Mesenchymal stem cell (in vitro differentiated cells and primary cell): Measurements from ENCODE around the gene RAB9B.

Experiments
- DNase-seq: peaks from one replicate; pipeline ENCODE4 v3.0.0-alpha.2; 2013
- H2AFZ ChIP-seq: one replicate; pipeline ENCODE4 v1.6.1; 2013; ENCODE audit warnings: low read depth, mild to moderate bottlenecking, control low read depth, inconsistent platforms, low read length, moderate library complexity
- H2AK5ac ChIP-seq: 2 replicates; pipeline ENCODE4 v1.6.1; 2013; ENCODE audit warnings: low read length, moderate library complexity, mild to moderate bottlenecking, inconsistent platforms; ENCODE audit not compliant: severe bottlenecking
- H2BK120ac ChIP-seq: one replicate; pipeline ENCODE4 v1.6.1; 2013; ENCODE audit warnings: low read depth, mild to moderate bottlenecking, inconsistent platforms, low read length, moderate library complexity
- H2BK12ac ChIP-seq, 2 experiments: one replicate each; pipeline ENCODE4 v1.6.1; 2013; ENCODE audit warnings: inconsistent platforms in 2 of 2, low read length in 2 of 2, mild to moderate bottlenecking in 2 of 2, moderate library complexity in 2 of 2, control low read depth in 1 of 2
- H2BK15ac ChIP-seq: one replicate; pipeline ENCODE4 v1.6.1; 2013; ENCODE audit warnings: mild to moderate bottlenecking, low read depth, inconsistent platforms; ENCODE audit not compliant: poor library complexity, severe bottlenecking
- H2BK5ac ChIP-seq: 2 replicates; pipeline ENCODE4 v1.6.1; 2013; ENCODE audit warnings: low read depth, mild to moderate bottlenecking, low read length, control low read depth, inconsistent platforms; ENCODE audit not compliant: poor library complexity, severe bottlenecking
- H3K14ac ChIP-seq, 2 experiments: one replicate each; pipeline ENCODE4 v1.6.1; 2013; ENCODE audit warnings: inconsistent platforms in 2 of 2, low read length in 2 of 2, control low read depth in 1 of 2, mild to moderate bottlenecking in 1 of 2, moderate library complexity in 1 of 2
- H3K18ac ChIP-seq, 2 experiments: one replicate each; pipeline ENCODE4 v1.6.1; 2013; ENCODE audit warnings: inconsistent platforms in 2 of 2, low read length in 2 of 2, control low read depth in 1 of 2, low read depth in 1 of 2, mild to moderate bottlenecking in 1 of 2
- H3K23ac ChIP-seq, 2 experiments: one replicate each; pipeline ENCODE4 v1.6.1; 2013; ENCODE audit warnings: inconsistent platforms in 2 of 2, low read length in 2 of 2, mild to moderate bottlenecking in 2 of 2, moderate library complexity in 2 of 2, control low read depth in 1 of 2
- H3K27ac ChIP-seq: 2 replicates; pipeline ENCODE4 v1.5.1; 2013; ENCODE audit warnings: mild to moderate bottlenecking, moderate library complexity, low read length, control low read depth, inconsistent platforms; ENCODE audit not compliant: poor library complexity, severe bottlenecking
- H3K27me3 ChIP-seq, 2 experiments: 2 replicates each; pipeline versions ENCODE4 v1.6.1 to v1.7.0; 2013; ENCODE audit warnings: low read length in 2 of 2, mild to moderate bottlenecking in 2 of 2, moderate library complexity in 2 of 2, control low read depth in 1 of 2, inconsistent platforms in 1 of 2; ENCODE audit not compliant: control insufficient read depth in 1 of 2, insufficient read depth in 1 of 2
- H3K36me3 ChIP-seq, 2 experiments: 2 replicates each; pipeline versions ENCODE4 v1.6.1 to v1.7.0; 2013; ENCODE audit warnings: low read length in 2 of 2, control low read depth in 1 of 2, inconsistent platforms in 1 of 2, low read depth in 1 of 2, mild to moderate bottlenecking in 1 of 2; ENCODE audit not compliant: insufficient read depth in 2 of 2, control insufficient read depth in 1 of 2
- H3K4ac ChIP-seq, 2 experiments: one replicate each; pipeline ENCODE4 v1.6.1; 2013; ENCODE audit warnings: inconsistent platforms in 2 of 2, low read length in 2 of 2, mild to moderate bottlenecking in 2 of 2, moderate library complexity in 2 of 2, control low read depth in 1 of 2, low read depth in 1 of 2
- H3K4me1 ChIP-seq: 2 replicates; pipeline ENCODE4 v1.6.1; 2013; ENCODE audit warnings: low read depth, low read length, control low read depth; ENCODE audit not compliant: control insufficient read depth, insufficient read depth
- H3K4me2 ChIP-seq: 2 replicates; pipeline ENCODE4 v1.6.1; 2013; ENCODE audit warnings: low read length, mild to moderate bottlenecking, inconsistent platforms; ENCODE audit not compliant: poor library complexity, severe bottlenecking
- H3K4me3 ChIP-seq, 2 experiments: 2 replicates each; pipeline versions ENCODE4 v1.5.1 to v1.7.0; 2013; ENCODE audit warnings: low read length in 2 of 2, mild to moderate bottlenecking in 2 of 2, control low read depth in 1 of 2, low read depth in 1 of 2; ENCODE audit not compliant: insufficient read depth in 1 of 2
- H3K79me1 ChIP-seq: replicated peaks from 2 replicates; pipeline ENCODE4 v1.6.1; 2013; ENCODE audit warnings: mild to moderate bottlenecking, control low read depth, low read length, inconsistent platforms; ENCODE audit not compliant: poor library complexity, severe bottlenecking
- H3K9ac ChIP-seq: 2 replicates; pipeline ENCODE4 v1.7.0; 2013; ENCODE audit warnings: mild to moderate bottlenecking, low read length, moderate library complexity
- H3K9me3 ChIP-seq: 2 replicates; pipeline ENCODE4 v1.7.0; 2013; ENCODE audit warnings: mild to moderate bottlenecking, low read length; ENCODE audit not compliant: control insufficient read depth
- H4K8ac ChIP-seq: one replicate; pipeline ENCODE4 v1.6.1; 2013; ENCODE audit warnings: inconsistent platforms, mild to moderate bottlenecking, low read length, moderate library complexity
- H4K91ac ChIP-seq: one replicate; pipeline ENCODE4 v1.6.1; 2013; ENCODE audit warnings: mild to moderate bottlenecking, low read length, inconsistent platforms
- WGBS: methylation state at CpG from one replicate; pipeline ENCODE4 v1.1.7; 2013; ENCODE audit warnings: mixed read lengths; 5-methylcytosine and 5-hydroxymethylcytosine counted together

Gene RAB9B

DNA sequence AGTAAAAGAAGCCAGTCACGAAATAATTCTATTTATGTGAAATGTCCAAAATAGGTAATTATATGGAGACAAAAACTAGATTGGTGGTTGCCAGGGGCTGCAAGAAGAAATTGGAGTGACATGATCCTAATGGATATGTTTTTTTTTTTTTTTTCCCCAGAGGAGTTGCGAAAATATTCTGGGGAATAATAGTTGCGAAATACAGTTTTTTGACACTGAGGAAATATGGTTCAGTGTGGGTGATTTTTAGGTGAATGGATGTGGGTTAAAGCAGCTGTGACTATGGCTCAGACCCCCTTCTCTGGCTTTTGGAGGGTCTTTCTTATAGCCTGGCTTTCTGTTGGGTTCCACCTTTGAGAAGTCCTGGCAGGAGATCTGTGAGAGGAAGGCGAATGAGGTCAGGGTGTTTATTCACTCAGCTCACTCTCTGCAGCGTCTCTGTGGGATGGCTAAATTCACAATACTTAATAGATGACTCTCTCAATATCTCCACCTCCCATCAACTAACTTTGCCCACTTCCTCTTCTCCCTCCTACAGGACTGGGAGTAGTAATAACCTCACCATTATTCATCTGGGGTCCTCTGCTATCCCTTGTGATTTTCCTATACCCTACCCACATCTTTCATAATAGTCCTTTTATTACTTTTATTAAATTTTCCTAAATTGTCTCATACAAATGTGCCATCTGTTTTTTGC lies 15.3 kb upstream of the RAB9B start:
- H2BK5ac ChIP-seq, result no peak overlapping the region
- no peaks in the 10 kb centered on the region for H3K79me1 ChIP-seq
- WGBS, result 80% methylated on average over 5 of the region's 5 CpGs
- H3K27ac ChIP-seq, result peak overlapping the region; percentile 38
- H2BK12ac ChIP-seq, result no peak overlapping the region
- H4K8ac ChIP-seq, result no peak overlapping the region
- H2AK5ac ChIP-seq, result no peak overlapping the region
- H3K9ac ChIP-seq, result no peak overlapping the region
- H4K91ac ChIP-seq, result no peak overlapping the region
- H3K18ac ChIP-seq, result no peak overlapping the region
- no peak for DNase-seq
- H2BK15ac ChIP-seq, result no peak overlapping the region
- no peak overlapping the region for H3K14ac ChIP-seq
- H3K4ac ChIP-seq, result no peak overlapping the region
- no peak overlapping the region for H3K23ac ChIP-seq
- no peaks in the 10 kb centered on the region for H3K36me3 ChIP-seq
- no peak overlapping the region for H3K4me2 ChIP-seq
- no peak overlapping the region for H2BK120ac ChIP-seq
- H2AFZ ChIP-seq, result no peak overlapping the region
- H3K4me3 ChIP-seq, result no peak overlapping the region
- H3K4me1 ChIP-seq, result no peaks in the 10 kb centered on the region
- H3K27me3 ChIP-seq, result peaks cover 0 to 16% of the 10 kb centered on the region in 2 experiments
- H3K9me3 ChIP-seq, result peaks cover 4% of the 10 kb centered on the region

GRCh38 chrX:103846386-103846785 lies 14.3 kb upstream of the RAB9B start:
- DNase-seq, result no peak
- H3K23ac ChIP-seq, result no peak overlapping the region

DNA sequence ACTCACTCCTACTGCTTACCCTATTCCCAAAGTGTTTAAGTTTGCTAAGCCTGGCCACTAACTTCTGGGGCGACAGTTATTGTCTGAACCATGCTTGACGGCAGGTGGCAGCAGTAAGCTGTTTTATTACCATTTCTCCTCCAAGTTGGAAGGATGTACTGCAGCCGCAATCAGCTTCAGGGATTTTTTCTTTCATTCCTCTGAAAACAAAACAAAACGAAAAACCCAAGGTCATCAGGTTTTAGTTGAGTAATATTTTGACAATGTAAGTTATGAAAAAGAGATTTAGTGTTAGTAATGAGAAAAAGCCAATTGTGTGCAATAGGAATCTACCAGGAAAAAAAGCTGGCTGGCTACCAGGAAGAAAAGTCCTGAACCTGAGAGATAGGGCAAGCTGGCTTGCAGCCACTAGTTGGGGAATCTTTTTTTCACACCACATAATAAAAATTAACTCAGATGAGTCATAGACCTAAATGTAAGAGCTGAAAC lies 13.2 kb upstream of the RAB9B start:
- no peak overlapping the region for H3K4me3 ChIP-seq
- H2AK5ac ChIP-seq, result no peak overlapping the region
- H3K79me1 ChIP-seq, result no peaks in the 10 kb centered on the region
- no peak overlapping the region for H2BK120ac ChIP-seq
- H3K9me3 ChIP-seq, result no peaks in the 10 kb centered on the region
- H3K4me2 ChIP-seq, result no peak overlapping the region
- H3K18ac ChIP-seq, result no peak overlapping the region
- no peaks in the 10 kb centered on the region for H3K4me1 ChIP-seq
- H2AFZ ChIP-seq, result no peak overlapping the region
- no peak overlapping the region for H3K14ac ChIP-seq
- no peak overlapping the region for H3K4ac ChIP-seq
- no peak overlapping the region for H3K23ac ChIP-seq
- peak overlapping the region; percentile 21 for H3K9ac ChIP-seq
- no peak overlapping the region for H4K8ac ChIP-seq
- H4K91ac ChIP-seq, result no peak overlapping the region
- H3K36me3 ChIP-seq, result no peaks in the 10 kb centered on the region
- peak overlapping the region; percentile 49 for H3K27ac ChIP-seq
- H3K27me3 ChIP-seq, result peaks cover 0 to 20% of the 10 kb centered on the region in 2 experiments
- no peak overlapping the region for H2BK12ac ChIP-seq
- no peak overlapping the region for H2BK5ac ChIP-seq
- no peak overlapping the region for H2BK15ac ChIP-seq
- WGBS, result 0% methylated on average over 2 of the region's 4 CpGs
- peak; percentile 62 for DNase-seq

More at GRCh38 chrX:103846386-103846785, 14.3 kb upstream of the RAB9B start:
- no peak overlapping the region for H4K8ac ChIP-seq
- H3K9ac ChIP-seq, result no peak overlapping the region
- H3K4me3 ChIP-seq, result no peak overlapping the region
- no peaks in the 10 kb centered on the region for H3K79me1 ChIP-seq
- H3K27ac ChIP-seq, result no peak overlapping the region
- H2AFZ ChIP-seq, result no peak overlapping the region
- no peak overlapping the region for H3K4ac ChIP-seq
- no peak overlapping the region for H3K18ac ChIP-seq
- H2BK12ac ChIP-seq, result no peak overlapping the region
- H3K36me3 ChIP-seq, result no peaks in the 10 kb centered on the region
- no peak overlapping the region for H2AK5ac ChIP-seq
- H3K4me2 ChIP-seq, result no peak overlapping the region
- no peak overlapping the region for H2BK15ac ChIP-seq
- H3K27me3 ChIP-seq, result peaks cover 0 to 20% of the 10 kb centered on the region in 2 experiments
- peaks cover 4% of the 10 kb centered on the region for H3K9me3 ChIP-seq
- H3K14ac ChIP-seq, result no peak overlapping the region
- no peaks in the 10 kb centered on the region for H3K4me1 ChIP-seq
- H2BK120ac ChIP-seq, result no peak overlapping the region
- no peak overlapping the region for H4K91ac ChIP-seq
- no peak overlapping the region for H2BK5ac ChIP-seq

GRCh38 chrX:103839404-103839803 lies 7.3 kb upstream of the RAB9B start:
- Histone ChIP-seq H3K27me3 (peaks cover 0 to 14% of the 10 kb centered on the region in 2 experiments), H3K9ac (no peak overlapping the region), H3K4ac (no peak overlapping the region), H3K79me1 (no peaks in the 10 kb centered on the region), H3K4me2 (no peak overlapping the region), H2BK15ac (no peak overlapping the region), H3K14ac (no peak overlapping the region), H4K8ac (no peak overlapping the region), H3K23ac (no peak overlapping the region), H3K9me3 (peaks cover 6% of the 10 kb centered on the region), H3K4me1 (no peaks in the 10 kb centered on the region), H2AFZ (no peak overlapping the region), H2AK5ac (no peak overlapping the region), H2BK120ac (no peak overlapping the region), H2BK12ac (no peak overlapping the region), H2BK5ac (no peak overlapping the region), H3K18ac (no peak overlapping the region), H3K36me3 (no peaks in the 10 kb centered on the region), H3K27ac (no peak overlapping the region), H3K4me3 (no peak overlapping the region), H4K91ac (no peak overlapping the region)
- no CpG with 5 or more reads among the region's 1 CpG for WGBS
- no peak for DNase-seq
